ENCODE data around the gene DYNC1H1. TPM values are rescaled to one million over a fixed set of nuclear protein-coding genes. Genes with fewer than 3 reads are reported as not detected.
"Not testable (repeated sequence)": the region's sequence is repeated elsewhere in the genome, so short reads cannot be mapped to it uniquely, and the experiment has no call there.

DYNC1H1 gene
- total and polyA plus RNA-seq, 12 donors: 202 to 509 (median 348) TPM

- intact Hi-C loops (cut with DNase I): loop anchor here in 1 of 2 donors (10.0 kb wide), 1 partner anchor 55 kb away; no protein-coding TSS in a partner anchor
- Histone ChIP-seq H3K36me3 (replicated peaks in 1 of 2) (peaks cover 2 to 83% of the 10 kb centered on the region in 2 donors), H3K4me1 (replicated peaks in 1 of 2) (peaks cover 8 to 12% of the 10 kb centered on the region in 2 donors)
Measured at GRCh38 chr14:101980251-101980650, 15.9 kb downstream of the DYNC1H1 start.

GRCh38 chr14:101980700-101981099 is 16.3 kb downstream of the DYNC1H1 start:
- Histone ChIP-seq H3K27ac (peak overlapping the region; percentile 3 to 79 (median 24)), H3K9me3 (replicated peaks in 1 of 3) (no peaks in the 10 kb centered on the region), H3K27me3 (no peaks in the 10 kb centered on the region), H3K4me3 (no peak overlapping the region), H3K36me3 (replicated peaks in 1 of 2) (peaks cover 2 to 87% of the 10 kb centered on the region in 2 donors), H3K4me1 (replicated peaks in 1 of 2) (peaks cover 8 to 12% of the 10 kb centered on the region in 2 donors)
- peak; percentile 74 to 93 (median 90) for DNase-seq
- TF ChIP-seq CTCF (IDR thresholded peaks at IDR 0.05) (no peak), POLR2A (IDR thresholded peaks at IDR 0.05) (peak in 1 of 2 donors; percentile 28)
- WGBS, 4 donors: 7 to 25% (median 13%) methylated on average over 2 of the region's 2 CpGs
- intact Hi-C loops (cut with DNase I): loop anchor here in 1 of 2 donors (10.0 kb wide), 1 partner anchor 54 kb away; no protein-coding TSS in a partner anchor

More at GRCh38 chr14:101980251-101980650, 15.9 kb downstream of the DYNC1H1 start:
- H3K27me3 ChIP-seq: no peaks in the 10 kb centered on the region
- peak overlapping the region; percentile 3 to 79 (median 24) for H3K27ac ChIP-seq
- TF ChIP-seq POLR2A (IDR thresholded peaks at IDR 0.05) (no peak), CTCF (IDR thresholded peaks at IDR 0.05) (no peak)
- peak in 1 of 7 donors; percentile 48 for DNase-seq
- 84 to 89% (median 86%) methylated on average over 10 of the region's 10 CpGs for WGBS, 4 donors
- no peaks in the 10 kb centered on the region for H3K9me3 ChIP-seq (replicated peaks in 1 of 3)
- no peak overlapping the region for H3K4me3 ChIP-seq

DNA sequence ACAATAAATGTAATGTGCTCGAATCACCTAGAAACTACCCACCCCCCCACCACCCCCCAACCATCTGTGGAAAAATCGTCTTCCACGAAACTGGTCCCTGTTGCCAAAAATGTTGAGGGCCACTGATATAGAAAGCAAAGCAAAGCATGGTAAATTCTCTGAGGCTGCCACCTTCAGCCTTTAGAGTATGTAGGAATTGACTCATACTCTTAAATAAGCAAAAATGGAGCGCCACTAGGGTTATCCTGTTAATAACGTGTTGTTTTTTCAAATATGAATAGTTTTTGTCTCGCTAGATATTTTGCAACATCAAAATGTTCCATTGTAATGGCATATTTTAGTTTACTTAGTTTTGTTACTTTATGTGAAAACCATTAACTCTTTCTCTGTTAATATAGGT is 18.2 kb downstream of the DYNC1H1 start:
- WGBS, 4 donors: 86 to 94% (median 91%) methylated on average over 6 of the region's 6 CpGs
- peaks cover 0 to 92% of the 10 kb centered on the region in 2 donors for H3K36me3 ChIP-seq (replicated peaks in 1 of 2)

DNA sequence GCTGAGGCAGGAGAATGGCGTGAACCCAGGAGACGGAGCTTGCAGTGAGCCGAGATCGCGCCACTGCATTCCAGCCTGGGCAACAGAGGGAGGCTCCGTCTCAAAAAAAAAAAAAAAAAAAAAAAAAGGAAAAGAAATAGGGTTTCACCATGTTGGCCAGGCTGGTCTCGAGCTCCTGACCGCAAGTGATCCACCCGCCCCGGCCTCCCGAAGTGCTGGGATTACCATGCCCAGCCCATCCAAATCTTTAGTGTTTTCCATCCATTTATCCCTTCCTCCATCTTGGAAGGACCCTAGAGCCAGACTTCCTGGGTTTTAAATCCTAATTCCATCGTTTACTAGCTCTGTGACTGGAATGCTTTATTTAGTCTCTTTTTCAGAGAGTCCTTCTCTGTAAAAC is 20.5 kb downstream of the DYNC1H1 start:
- H3K9me3 ChIP-seq (replicated peaks in 1 of 3); H3K27me3 ChIP-seq; H3K4me3 ChIP-seq; H3K27ac ChIP-seq; DNase-seq: not testable (repeated sequence)
- 94 to 99% (median 96%) methylated on average over 8 to 12 of the region's 12 CpGs for WGBS, 4 donors
- intact Hi-C loops (cut with DNase I): loop anchor here in 1 of 2 donors (10.0 kb wide), 1 partner anchor 50 kb away; no protein-coding TSS in a partner anchor
- Histone ChIP-seq H3K4me1 (replicated peaks in 1 of 2) (peaks cover 8 to 12% of the 10 kb centered on the region in 2 donors), H3K36me3 (replicated peaks in 1 of 2) (peaks cover 0 to 98% of the 10 kb centered on the region in 2 donors)

More for the DNA sequence above, 18.2 kb downstream of the DYNC1H1 start:
- Histone ChIP-seq H3K27me3 (no peaks in the 10 kb centered on the region), H3K27ac (no peak overlapping the region), H3K4me1 (replicated peaks in 1 of 2) (peaks cover 8 to 12% of the 10 kb centered on the region in 2 donors), H3K4me3 (no peak overlapping the region), H3K9me3 (replicated peaks in 1 of 3) (no peaks in the 10 kb centered on the region)
- intact Hi-C loops (cut with DNase I): loop anchor here in 1 of 2 donors (10.0 kb wide), 1 partner anchor 52 kb away; no protein-coding TSS in a partner anchor
- no peak for DNase-seq
- no peak for TF ChIP-seq POLR2A (IDR thresholded peaks at IDR 0.05)

DNA sequence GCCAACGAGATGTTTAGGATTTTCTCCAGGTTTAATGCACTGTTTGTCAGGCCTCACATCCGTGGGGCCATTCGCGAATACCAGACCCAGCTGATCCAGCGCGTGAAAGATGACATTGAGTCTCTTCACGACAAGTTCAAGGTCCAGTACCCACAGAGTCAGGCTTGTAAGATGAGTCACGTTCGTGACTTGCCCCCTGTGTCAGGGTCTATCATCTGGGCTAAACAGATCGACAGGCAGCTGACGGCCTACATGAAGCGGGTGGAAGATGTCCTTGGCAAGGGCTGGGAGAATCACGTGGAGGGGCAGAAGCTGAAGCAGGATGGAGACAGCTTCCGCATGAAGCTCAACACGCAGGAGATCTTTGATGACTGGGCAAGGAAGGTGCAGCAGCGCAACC is 21.6 kb downstream of the DYNC1H1 start:
- Histone ChIP-seq H3K27ac (peak overlapping the region in 3 of 5 donors; percentile 4 to 33 (median 11)), H3K27me3 (no peaks in the 10 kb centered on the region), H3K4me3 (no peak overlapping the region), H3K9me3 (replicated peaks in 1 of 3) (no peaks in the 10 kb centered on the region), H3K4me1 (replicated peaks in 1 of 2) (peaks cover under 1 to 4% of the 10 kb centered on the region in 2 donors), H3K36me3 (replicated peaks in 1 of 2) (peaks cover 0 to 98% of the 10 kb centered on the region in 2 donors)
- WGBS, 4 donors: 52 to 75% (median 58%) methylated on average over 8 to 16 of the region's 16 CpGs
- intact Hi-C loops (cut with DNase I): loop anchor here in 1 of 2 donors (10.0 kb wide), 1 partner anchor 49 kb away; no protein-coding TSS in a partner anchor
- no peak for TF ChIP-seq POLR2A (IDR thresholded peaks at IDR 0.05)
- TF ChIP-seq CTCF (IDR thresholded peaks at IDR 0.05): no peak
- peak in 6 of 7 donors; percentile 43 to 72 (median 49) for DNase-seq

All from adrenal gland (tissue), 12 donors.